ENCODE results near the gene DCXR. TPM values are rescaled to one million over a fixed set of nuclear protein-coding genes. Genes with fewer than 3 reads are reported as not detected.

The DCXR gene
- total RNA-seq, 1 donor from 2014 or later = 49.9 TPM

GRCh38 chr17:82015311-82015971 lies 22.1 kb downstream of the DCXR start:
- TF ChIP-seq EZH2 (IDR thresholded peaks at IDR 0.05; ENCODE audit: insufficient read depth, low read length) (no peak), CTCF (IDR thresholded peaks at IDR 0.05; ENCODE audit: insufficient read depth, low read depth, low read length) (no peak)
- Histone ChIP-seq H3K4me2 (ENCODE audit: low read length) (no peak overlapping the region), H3K27ac (ENCODE audit: low read depth, low read length) (no peak overlapping the region), H3K79me2 (ENCODE audit: insufficient read depth, low read length) (peaks cover 5% of the 10 kb centered on the region), H2AFZ (ENCODE audit: low read depth, low read length) (no peak overlapping the region), H3K4me3 (ENCODE audit: insufficient read depth, low read depth, low read length) (no peak overlapping the region), H4K20me1 (ENCODE audit: insufficient read depth, low read length) (peaks cover 11% of the 10 kb centered on the region), H3K4me1 (ENCODE audit: insufficient read depth, low read length) (no peaks in the 10 kb centered on the region), H3K36me3 (ENCODE audit: insufficient read depth, low read length) (no peaks in the 10 kb centered on the region), H3K9ac (ENCODE audit: low read length) (no peak overlapping the region), H3K9me3 (ENCODE audit: insufficient read depth, low read depth, low read length) (no peaks in the 10 kb centered on the region), H3K27me3 (ENCODE audit: insufficient read depth, low read length) (no peaks in the 10 kb centered on the region)
- Mint-ChIP-seq H3K9me3 (ENCODE audit: unreplicated experiment) (no peaks in the 10 kb centered on the region), H3K4me3 (ENCODE audit: unreplicated experiment) (no peak overlapping the region), H3K27me3 (ENCODE audit: low read depth, unreplicated experiment) (no peaks in the 10 kb centered on the region), H3K27ac (ENCODE audit: unreplicated experiment) (no peak overlapping the region), H3K4me1 (ENCODE audit: low read depth, unreplicated experiment) (no peaks in the 10 kb centered on the region), H3K36me3 (ENCODE audit: low read depth, unreplicated experiment) (no peaks in the 10 kb centered on the region)
- FAIRE-seq = no peak
- DNase-seq (ENCODE audit: low read depth) = no peak

- Mint-ChIP-seq H3K36me3 (ENCODE audit: low read depth, unreplicated experiment) (no peaks in the 10 kb centered on the region), H3K27ac (ENCODE audit: unreplicated experiment) (no peak overlapping the region), H3K4me1 (ENCODE audit: low read depth, unreplicated experiment) (no peaks in the 10 kb centered on the region), H3K9me3 (ENCODE audit: unreplicated experiment) (no peaks in the 10 kb centered on the region), H3K4me3 (ENCODE audit: unreplicated experiment) (no peak overlapping the region), H3K27me3 (ENCODE audit: low read depth, unreplicated experiment) (no peaks in the 10 kb centered on the region)
- no peaks in the 10 kb centered on the region for H3K9me3 ChIP-seq (ENCODE audit: insufficient read depth, low read depth, low read length)
- H3K4me3 ChIP-seq (ENCODE audit: insufficient read depth, low read depth, low read length) = no peak overlapping the region
- TF ChIP-seq CTCF (IDR thresholded peaks at IDR 0.05; ENCODE audit: insufficient read depth, low read depth, low read length) (no peak), EZH2 (IDR thresholded peaks at IDR 0.05; ENCODE audit: insufficient read depth, low read length) (no peak)
- H3K27me3 ChIP-seq (ENCODE audit: insufficient read depth, low read length) = no peaks in the 10 kb centered on the region
- H4K20me1 ChIP-seq (ENCODE audit: insufficient read depth, low read length) = peaks cover 6% of the 10 kb centered on the region
- H3K4me2 ChIP-seq (ENCODE audit: low read length) = no peak overlapping the region
- no peak overlapping the region for H3K9ac ChIP-seq (ENCODE audit: low read length)
- no peak for DNase-seq (ENCODE audit: low read depth)
- peaks cover under 1% of the 10 kb centered on the region for H3K79me2 ChIP-seq (ENCODE audit: insufficient read depth, low read length)
- H3K4me1 ChIP-seq (ENCODE audit: insufficient read depth, low read length) = no peaks in the 10 kb centered on the region
- no peak for FAIRE-seq
- no peak overlapping the region for H3K27ac ChIP-seq (ENCODE audit: low read depth, low read length)
- H2AFZ ChIP-seq (ENCODE audit: low read depth, low read length) = no peak overlapping the region
- no peaks in the 10 kb centered on the region for H3K36me3 ChIP-seq (ENCODE audit: insufficient read depth, low read length)
Observed at GRCh38 chr17:82014971-82015310, 22.6 kb downstream of the DCXR start.

- TF ChIP-seq CTCF (IDR thresholded peaks at IDR 0.05; ENCODE audit: insufficient read depth, low read depth, low read length) (no peak), EZH2 (IDR thresholded peaks at IDR 0.05; ENCODE audit: insufficient read depth, low read length) (no peak)
- Histone ChIP-seq H3K27me3 (ENCODE audit: insufficient read depth, low read length) (no peaks in the 10 kb centered on the region), H3K9ac (ENCODE audit: low read length) (no peak overlapping the region), H3K36me3 (ENCODE audit: insufficient read depth, low read length) (no peaks in the 10 kb centered on the region), H3K9me3 (ENCODE audit: insufficient read depth, low read depth, low read length) (no peaks in the 10 kb centered on the region), H3K27ac (ENCODE audit: low read depth, low read length) (no peak overlapping the region), H3K79me2 (ENCODE audit: insufficient read depth, low read length) (no peaks in the 10 kb centered on the region), H4K20me1 (ENCODE audit: insufficient read depth, low read length) (peaks cover 2% of the 10 kb centered on the region), H3K4me1 (ENCODE audit: insufficient read depth, low read length) (no peaks in the 10 kb centered on the region), H3K4me2 (ENCODE audit: low read length) (no peak overlapping the region), H3K4me3 (ENCODE audit: insufficient read depth, low read depth, low read length) (no peak overlapping the region), H2AFZ (ENCODE audit: low read depth, low read length) (no peak overlapping the region)
- H3K27ac Mint-ChIP-seq (ENCODE audit: unreplicated experiment) = no peak overlapping the region
- H3K36me3 Mint-ChIP-seq (ENCODE audit: low read depth, unreplicated experiment) = no peaks in the 10 kb centered on the region
- H3K4me3 Mint-ChIP-seq (ENCODE audit: unreplicated experiment) = no peak overlapping the region
- DNase-seq (ENCODE audit: low read depth) (no peak), FAIRE-seq (no peak)
- H3K27me3 Mint-ChIP-seq (ENCODE audit: low read depth, unreplicated experiment) = no peaks in the 10 kb centered on the region
- H3K4me1 Mint-ChIP-seq (ENCODE audit: low read depth, unreplicated experiment) = no peaks in the 10 kb centered on the region
- no peaks in the 10 kb centered on the region for H3K9me3 Mint-ChIP-seq (ENCODE audit: unreplicated experiment)
Observed at GRCh38 chr17:82014432-82014831, 23.1 kb downstream of the DCXR start.

All from astrocyte (in vitro differentiated cells and primary cell).